Left colon (tissue), 2 donors: Measurements from ENCODE around the gene SMPD2. TPM values are rescaled to one million over a fixed set of nuclear protein-coding genes. Genes with fewer than 3 reads are reported as not detected.
"Not testable (repeated sequence)": the region's sequence is repeated elsewhere in the genome, so short reads cannot be mapped to it uniquely, and the experiment has no call there.

Experiments
- ATAC-seq: fragments of 200-7000 bp; cut with Tn5 transposase; one replicate; pipeline ENCODE4 v1.9.1; 2020; ENCODE audit warnings: mild to moderate bottlenecking, moderate library complexity
- DNase-seq, 2 donors: peaks; one replicate each; pipeline ENCODE4 v3.0.0-alpha.2; 2020
- intact Hi-C, 2 donors: fragments of 100-400 bp; cut with DNase I in 1 of 2; cut with micrococcal nuclease in 1 of 2; formaldehyde crosslinking; loops; one replicate each; pipeline versions ENCODE4 v1.11.2 to v1.14.0; 2022; cut with DNase I, micrococcal nuclease
- total RNA-seq, 2 donors: library from RNA; stranded (reverse); fragmentation: NEBNext Ultra II Directional; extraction: Animal tissue kit (Norgen Biotek cat#: 25700); gene quantifications; one replicate each; pipeline ENCODE4 v1.2.1, GENCODE V29; 2021
- donor health status: DM: no; HTN: no; CAD: no.
- donor health status: DM: yes; HTN: yes; CAD: no.

The SMPD2 gene
- total RNA-seq, 2 donors from 2014 or later, result 17.8 to 23.8 TPM

GRCh38 chr6:109456710-109457561 is 16.4 kb downstream of the SMPD2 start:
- DNase-seq, result peak; percentile 62 to 63
- intact Hi-C loops, result no loop called here
- peak; percentile 57 for ATAC-seq

GRCh38 chr6:109457562-109457996 is 17.1 kb downstream of the SMPD2 start:
- DNase-seq, result no peak
- ATAC-seq, result no peak
- intact Hi-C loops, result no loop called here

- intact Hi-C loops, result no loop called here
- no peak for DNase-seq
- no peak for ATAC-seq
These were observed 18.4 kb downstream of the SMPD2 start for GRCh38 chr6:109458774-109459531.

GRCh38 chr6:109460161-109460829 is 19.8 kb downstream of the SMPD2 start:
- DNase-seq, result no peak
- intact Hi-C loops, result no loop called here

GRCh38 chr6:109461205-109461604 is 20.7 kb downstream of the SMPD2 start:
- DNase-seq, ATAC-seq, intact Hi-C loops: not testable (repeated sequence)

More at GRCh38 chr6:109460161-109460829, 19.8 kb downstream of the SMPD2 start:
- ATAC-seq, result no peak

GRCh38 chr6:109461733-109462526 is 21.4 kb downstream of the SMPD2 start:
- DNase-seq, result no peak
- intact Hi-C loops, result no loop called here
- no peak for ATAC-seq

GRCh38 chr6:109465772-109466171 is 25.2 kb downstream of the SMPD2 start:
- intact Hi-C loops, result no loop called here
- peak; percentile 68 for ATAC-seq
- DNase-seq, result no peak

GRCh38 chr6:109466212-109466923 is 25.8 kb downstream of the SMPD2 start:
- intact Hi-C loops, result no loop called here
- ATAC-seq (peak; percentile 85), DNase-seq (no peak)

- ATAC-seq (no peak), DNase-seq (no peak)
- intact Hi-C loops, result no loop called here
These were observed 27.2 kb downstream of the SMPD2 start for GRCh38 chr6:109467696-109468095.

GRCh38 chr6:109469591-109470189 is 29.2 kb downstream of the SMPD2 start:
- intact Hi-C loops, result no loop called here
- DNase-seq, result no peak
- ATAC-seq, result no peak

GRCh38 chr6:109471105-109471810 is 30.7 kb downstream of the SMPD2 start:
- no peak for DNase-seq

GRCh38 chr6:109472132-109472995 is 31.8 kb downstream of the SMPD2 start:
- intact Hi-C loops, result no loop called here
- no peak for ATAC-seq
- DNase-seq, result no peak

More at GRCh38 chr6:109471105-109471810, 30.7 kb downstream of the SMPD2 start:
- no peak for ATAC-seq
- intact Hi-C loops, result no loop called here

- ATAC-seq, result no peak
- DNase-seq, result no peak
- intact Hi-C loops, result no loop called here
These were observed 32.6 kb downstream of the SMPD2 start for GRCh38 chr6:109473120-109473519.

- DNase-seq (no peak), ATAC-seq (no peak)
- intact Hi-C loops, result no loop called here
These were observed 34.5 kb downstream of the SMPD2 start for GRCh38 chr6:109474995-109475394.

GRCh38 chr6:109475625-109476024 is 35.1 kb downstream of the SMPD2 start:
- ATAC-seq, result no peak
- no peak for DNase-seq
- intact Hi-C loops, result no loop called here

GRCh38 chr6:109477184-109477583 is 36.7 kb downstream of the SMPD2 start:
- DNase-seq (no peak), ATAC-seq (no peak)
- intact Hi-C loops, result no loop called here
